Activated T-cell treated with anti-CD3 and anti-CD28 coated beads, Interleukin-2, amount 50 U/mL, for 48 hours (primary cell): ENCODE data around the gene MSRB3.

ENCODE experiments used
- DNase-seq, 2 experiments: peaks; one replicate each; pipeline ENCODE4 v3.0.0-alpha.2; 2020

Gene MSRB3

GRCh38 chr12:65501093-65501621 is 222.7 kb downstream of the MSRB3 start:
- DNase-seq: no peak

- no peak for DNase-seq
Measured at GRCh38 chr12:65501935-65502334, 223.5 kb downstream of the MSRB3 start.

GRCh38 chr12:65504417-65504816 is 225.9 kb downstream of the MSRB3 start:
- DNase-seq: no peak

- no peak for DNase-seq
Measured at GRCh38 chr12:65505386-65506121, 227.1 kb downstream of the MSRB3 start.

- no peak for DNase-seq
Measured at GRCh38 chr12:65508276-65509035, 230.0 kb downstream of the MSRB3 start.

GRCh38 chr12:65510007-65510406 is 231.5 kb downstream of the MSRB3 start:
- DNase-seq: no peak

- DNase-seq: no peak
Measured at GRCh38 chr12:65510584-65511050, 232.1 kb downstream of the MSRB3 start.

GRCh38 chr12:65511134-65511834 is 232.8 kb downstream of the MSRB3 start:
- no peak for DNase-seq

- no peak for DNase-seq
Measured at GRCh38 chr12:65511912-65512311, 233.4 kb downstream of the MSRB3 start.
